ENCODE measurements around the gene THOC3.
"Not testable (repeated sequence)": the region's sequence is repeated elsewhere in the genome, so short reads cannot be mapped to it uniquely, and the experiment has no call there.

Gene THOC3

DNA sequence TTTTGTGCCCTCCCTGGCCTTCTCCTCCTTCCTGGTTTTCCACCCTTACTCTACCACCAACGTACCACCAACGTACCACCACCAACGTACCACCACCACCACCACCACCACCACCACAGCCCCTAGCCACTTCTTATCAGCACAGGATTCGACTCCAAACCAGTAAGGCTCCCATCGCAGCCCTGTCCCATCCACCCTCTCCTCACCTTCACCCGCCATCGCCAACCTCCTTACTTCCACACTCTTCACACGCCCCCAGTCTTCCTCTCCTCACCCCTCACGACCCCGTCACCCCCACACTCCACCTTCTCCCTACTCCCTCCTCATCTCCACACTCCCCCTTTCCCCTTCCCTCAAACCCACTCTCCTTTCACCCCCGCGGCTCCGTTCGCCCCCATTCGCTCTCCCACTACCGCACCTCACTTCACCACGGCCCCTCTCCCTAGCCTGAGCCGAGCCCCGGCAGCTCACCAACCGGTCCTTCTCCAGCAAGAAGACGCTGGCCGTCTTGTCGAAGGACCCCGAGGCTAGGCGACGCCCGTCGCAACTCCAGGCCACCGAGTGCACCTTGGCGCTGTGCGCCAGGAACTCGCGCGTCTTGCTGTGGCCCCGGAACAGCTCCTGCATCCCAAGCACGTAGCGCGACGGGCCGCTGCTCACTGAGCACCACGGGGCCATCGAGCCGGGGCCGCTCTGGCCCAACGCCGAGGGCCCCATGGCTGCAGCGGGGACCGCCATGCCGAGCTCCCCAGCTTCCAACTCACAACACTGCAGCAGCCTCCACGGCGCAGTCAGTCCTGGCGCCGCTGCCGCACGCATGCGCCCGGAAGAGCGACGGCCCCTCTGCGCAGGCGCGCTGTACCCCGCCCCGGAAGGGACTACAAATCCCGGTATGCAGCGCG lies at the start of gene THOC3:
Gene THOC3, minus strand, starts transcription at position 845 of the 902 bp plus-strand sequence. Its CDS starts 107 bp downstream, at position 738.
- peak; percentile 43 to 48 for DNase-seq (ENCODE audit: low read depth in 2 of 2)

GRCh38 chr5:176017324-176017723 lies 49.2 kb upstream of the THOC3 start:
- DNase-seq (ENCODE audit: low read depth in 2 of 2) = not testable (repeated sequence)

DNA sequence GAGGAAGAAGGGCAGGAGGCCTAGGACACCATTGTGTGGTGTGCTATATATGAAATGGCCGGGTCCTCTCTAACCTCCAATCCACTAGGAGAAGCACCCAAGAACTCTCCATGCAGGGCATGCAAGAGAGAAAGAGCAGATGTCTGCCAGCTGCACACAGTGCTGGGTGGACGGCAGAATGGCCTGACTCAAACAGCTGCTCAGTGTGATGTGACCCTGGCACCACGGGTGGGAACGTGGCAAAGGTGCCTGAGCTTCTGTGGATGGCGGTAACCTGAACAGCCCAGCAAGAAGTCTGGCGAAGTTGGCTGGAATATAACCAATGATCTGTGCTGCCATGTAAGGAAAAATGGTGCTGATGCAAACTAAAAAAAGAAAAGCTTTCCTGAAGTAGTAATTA lies 46.2 kb upstream of the THOC3 start:
- not testable (repeated sequence) for DNase-seq (ENCODE audit: low read depth in 2 of 2)

DNA sequence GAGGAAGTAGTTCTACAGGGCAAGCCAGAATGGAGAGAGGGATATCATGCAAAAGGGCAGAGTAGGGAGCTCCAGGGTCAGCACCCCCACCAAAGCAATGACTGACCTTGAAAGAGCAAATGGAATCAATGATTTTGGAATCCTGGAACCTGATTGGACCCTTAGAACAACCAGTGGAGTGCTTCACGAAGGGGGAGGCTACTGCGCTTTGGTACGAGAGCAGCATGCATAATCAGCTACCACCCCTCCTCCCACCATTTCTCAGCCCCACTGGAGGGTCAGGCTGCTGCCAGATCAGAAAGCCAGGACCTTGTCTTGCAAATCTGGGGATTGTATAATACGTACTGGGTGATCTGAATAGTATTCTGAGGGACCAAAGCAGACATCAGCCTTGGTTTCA lies 43.0 kb upstream of the THOC3 start:
- not testable (repeated sequence) for DNase-seq (ENCODE audit: low read depth in 2 of 2)

GRCh38 chr5:176010202-176010601 lies 42.1 kb upstream of the THOC3 start:
- not testable (repeated sequence) for DNase-seq (ENCODE audit: low read depth in 2 of 2)

GRCh38 chr5:176007220-176007619 lies 39.1 kb upstream of the THOC3 start:
- DNase-seq (ENCODE audit: low read depth in 2 of 2) = not testable (repeated sequence)

DNA sequence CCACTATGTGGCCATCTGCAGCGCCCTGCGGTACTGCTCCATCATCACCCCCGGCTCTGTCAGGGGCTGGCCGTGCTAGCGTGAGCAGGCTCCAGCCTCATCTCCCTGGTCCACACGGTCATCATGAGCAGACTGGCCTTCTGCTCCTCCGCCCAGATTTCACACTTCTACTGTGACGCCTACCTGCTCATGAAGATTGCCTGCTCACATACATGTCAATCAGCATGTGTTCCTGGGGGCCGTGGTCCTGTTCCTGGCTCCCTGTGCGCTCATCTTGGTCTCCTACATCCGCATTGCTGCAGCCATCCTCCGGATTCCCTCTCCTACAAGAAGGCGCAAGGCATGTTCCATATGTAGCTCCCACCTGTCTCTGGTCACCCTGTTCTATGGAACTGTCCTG lies 38.7 kb upstream of the THOC3 start:
- DNase-seq (ENCODE audit: low read depth in 2 of 2) = not testable (repeated sequence)

DNA sequence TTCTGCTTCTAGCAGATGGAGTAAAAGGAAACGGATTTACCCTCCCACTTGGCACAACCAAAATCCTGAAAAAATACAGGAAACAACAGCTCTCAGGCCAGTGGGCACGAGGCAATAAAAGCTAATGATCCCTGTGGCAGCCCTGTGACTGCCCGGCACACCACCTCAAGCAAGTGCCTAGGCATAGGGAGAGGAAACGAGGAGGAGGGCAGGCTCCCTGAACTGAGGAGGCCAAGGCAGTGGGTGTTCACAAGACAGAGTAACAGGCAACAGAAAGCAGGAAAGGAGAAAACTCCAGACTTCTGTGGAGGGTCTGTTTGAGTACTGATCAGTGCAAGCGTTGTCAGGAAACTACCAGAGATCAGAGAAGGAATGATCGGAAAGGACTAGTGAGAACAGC lies 29.9 kb upstream of the THOC3 start:
- not testable (repeated sequence) for DNase-seq (ENCODE audit: low read depth in 2 of 2)

DNA sequence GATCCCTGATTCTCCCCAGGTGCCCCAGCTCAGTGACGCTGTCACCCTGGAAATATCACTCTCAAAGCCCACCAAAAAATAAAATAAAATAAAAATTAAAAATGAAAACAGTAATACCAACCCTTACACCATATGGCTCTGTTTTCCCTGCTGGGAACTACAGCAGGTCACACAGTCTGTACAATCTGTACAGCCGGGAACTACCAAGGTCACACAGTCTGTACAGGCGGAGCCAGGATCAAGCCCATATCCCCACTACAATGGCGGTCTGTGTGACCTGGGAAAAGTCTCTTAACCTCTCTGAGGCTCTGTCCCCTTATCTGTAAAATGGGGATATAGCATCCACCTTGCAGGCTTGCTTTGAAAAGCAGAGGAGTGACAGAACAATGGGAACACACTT lies 29.4 kb upstream of the THOC3 start:
- not testable (repeated sequence) for DNase-seq (ENCODE audit: low read depth in 2 of 2)

GRCh38 chr5:175996791-175997190 lies 28.7 kb upstream of the THOC3 start:
- not testable (repeated sequence) for DNase-seq (ENCODE audit: low read depth in 2 of 2)

DNA sequence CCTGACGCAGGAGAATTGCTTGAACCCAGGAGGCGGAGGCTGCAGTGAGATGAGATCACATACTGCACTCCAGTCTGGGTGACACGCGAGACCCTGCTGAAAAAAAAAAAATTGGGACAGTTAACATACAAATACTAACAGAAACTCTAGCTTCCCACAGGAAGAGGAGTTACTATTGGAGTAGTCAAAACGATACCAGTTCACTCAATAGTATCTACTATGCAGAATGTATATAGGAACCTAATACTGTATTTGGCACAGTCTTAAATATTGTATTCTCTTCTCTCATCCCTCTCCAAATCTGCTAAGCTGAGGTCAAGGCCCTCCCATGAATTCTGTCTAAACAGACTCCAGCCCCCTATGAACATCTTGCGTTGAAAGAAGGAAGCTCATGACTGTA lies 27.4 kb upstream of the THOC3 start:
- not testable (repeated sequence) for DNase-seq (ENCODE audit: low read depth in 2 of 2)

DNA sequence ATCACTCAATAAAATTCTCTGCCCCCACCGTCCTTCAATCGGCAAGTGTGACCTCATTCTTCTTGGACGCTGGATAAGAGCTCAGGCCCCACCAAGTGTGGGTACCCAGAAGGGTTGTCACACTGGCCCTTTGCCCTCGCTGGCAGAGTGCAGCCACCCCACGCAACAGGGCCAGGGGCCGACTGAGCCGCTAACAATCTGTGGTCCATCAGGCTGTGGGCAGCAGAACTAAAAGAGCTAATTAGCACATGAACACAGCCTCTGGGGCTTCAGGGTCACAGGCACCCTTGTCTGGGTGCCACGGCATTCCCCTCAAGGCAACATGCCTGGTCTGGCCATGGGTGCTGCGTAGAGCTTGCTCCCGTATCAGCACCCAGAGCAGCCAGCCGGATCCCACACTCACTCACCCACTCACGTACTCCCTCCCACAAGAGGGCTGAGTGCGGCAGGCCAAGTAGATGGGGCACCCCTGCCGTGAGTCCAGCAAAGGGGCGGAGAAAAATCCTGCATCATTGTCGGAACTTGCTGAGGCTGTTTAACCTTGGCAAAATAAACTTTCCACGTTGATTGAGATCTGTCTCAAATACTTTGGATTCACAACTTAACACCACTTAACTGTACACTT lies 11.4 kb upstream of the THOC3 start:
- not testable (repeated sequence) for DNase-seq (ENCODE audit: low read depth in 2 of 2)

GRCh38 chr5:175968381-175968780 lies 266 bp upstream of the THOC3 start:
- DNase-seq (ENCODE audit: low read depth in 2 of 2) = not testable (repeated sequence)

- DNase-seq (ENCODE audit: low read depth in 2 of 2) = not testable (repeated sequence)
Measured at GRCh38 chr5:175962329-175962728, 5.8 kb downstream of the THOC3 start.

- not testable (repeated sequence) for DNase-seq (ENCODE audit: low read depth in 2 of 2)
Measured at GRCh38 chr5:175960228-175960627, 7.9 kb downstream of the THOC3 start.

- DNase-seq (ENCODE audit: low read depth in 2 of 2) = not testable (repeated sequence)
Measured at GRCh38 chr5:175958515-175958914, 9.6 kb downstream of the THOC3 start.

DNA sequence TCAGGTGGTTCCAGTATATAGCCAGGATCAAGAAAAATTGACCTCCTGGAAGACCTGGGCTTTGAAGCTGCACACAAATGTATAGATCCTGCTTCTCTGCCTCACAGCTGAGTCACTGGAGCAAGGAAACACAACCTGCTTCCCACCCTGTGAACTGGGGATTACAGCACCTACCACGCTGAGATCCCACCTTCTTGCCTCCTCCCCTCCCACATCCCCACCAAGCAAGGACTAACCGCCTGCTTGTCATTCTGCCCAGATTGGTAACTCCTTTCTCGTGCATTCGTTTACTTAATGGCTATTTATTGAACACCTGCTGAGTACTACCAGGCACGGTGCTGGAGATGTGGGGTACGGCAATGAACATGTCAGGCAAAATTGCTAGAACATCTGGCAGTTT lies 14.0 kb downstream of the THOC3 start:
- not testable (repeated sequence) for DNase-seq (ENCODE audit: low read depth in 2 of 2)

- not testable (repeated sequence) for DNase-seq (ENCODE audit: low read depth in 2 of 2)
Measured at GRCh38 chr5:175952810-175953209, 15.3 kb downstream of the THOC3 start.

DNA sequence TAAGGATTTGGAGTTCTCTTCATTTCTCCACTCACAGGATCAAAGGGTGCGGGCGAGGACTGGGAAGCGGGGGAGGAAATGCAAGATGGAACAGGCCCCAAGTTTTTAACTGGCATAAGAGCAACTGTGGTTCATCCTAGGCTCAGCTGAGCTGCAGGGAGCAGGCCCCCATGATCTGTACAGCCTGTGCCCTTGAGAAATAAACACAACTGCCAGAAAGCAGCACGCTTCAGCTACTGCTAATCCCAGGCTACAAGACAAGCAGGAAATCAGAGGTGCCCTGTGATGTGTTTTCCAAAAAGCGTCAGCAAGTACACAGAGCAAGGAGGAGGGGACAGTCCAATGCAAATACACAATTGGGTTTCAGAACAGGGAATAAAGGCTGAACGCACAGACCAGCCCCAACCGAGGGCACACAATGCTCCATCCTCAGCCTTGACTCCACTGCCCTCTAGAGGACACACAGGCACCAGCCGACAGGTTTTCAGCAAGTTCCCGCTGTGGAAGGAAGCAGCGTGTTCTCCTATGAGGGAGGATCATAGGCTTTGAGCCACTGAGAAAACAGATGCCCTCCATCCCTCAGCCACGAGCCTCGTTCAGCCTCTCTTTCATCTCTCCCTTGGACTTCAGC lies 16.7 kb downstream of the THOC3 start:
- DNase-seq (ENCODE audit: low read depth in 2 of 2) = not testable (repeated sequence)

DNA sequence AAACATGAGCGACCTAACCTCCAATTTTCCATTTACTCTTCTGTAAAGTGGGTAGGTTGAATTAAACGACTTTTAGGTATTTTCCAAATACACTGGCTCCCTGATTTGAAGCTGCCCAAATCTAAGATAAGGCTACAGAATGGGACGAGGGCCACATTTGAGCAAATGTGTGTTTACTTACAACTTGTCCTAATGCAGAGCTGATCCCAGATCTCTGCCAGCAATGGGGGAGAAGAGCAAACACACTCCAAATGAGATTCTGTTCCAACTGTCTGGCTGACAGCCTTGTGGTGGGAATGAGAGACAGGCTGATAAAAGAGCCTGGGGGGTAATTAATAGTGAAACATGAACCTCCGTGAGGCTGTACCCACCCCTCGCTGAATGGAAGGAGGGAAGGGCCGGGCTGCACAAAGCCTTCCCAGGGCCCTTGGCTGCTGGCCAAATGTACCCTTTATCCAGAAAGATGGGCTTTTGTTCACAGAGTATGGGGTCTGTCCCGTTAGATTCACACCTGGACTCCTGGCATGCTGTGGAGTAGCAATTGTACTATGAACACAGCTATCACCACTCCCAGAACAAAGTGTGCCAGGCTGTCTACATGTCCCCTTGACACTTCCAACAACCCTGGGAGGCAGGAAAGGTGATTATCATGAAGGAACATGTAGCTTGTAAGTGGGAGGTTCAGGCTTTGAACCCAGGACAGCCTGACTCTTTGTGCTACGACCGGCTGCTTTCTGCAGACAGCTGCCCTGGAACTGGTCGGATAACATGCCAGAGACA lies 19.6 kb downstream of the THOC3 start:
- not testable (repeated sequence) for DNase-seq (ENCODE audit: low read depth in 2 of 2)

GRCh38 chr5:175943253-175943652 lies 24.9 kb downstream of the THOC3 start:
- DNase-seq (ENCODE audit: low read depth in 2 of 2) = not testable (repeated sequence)
